SK-N-MC (cell line): ENCODE data around the gene NTRK1.

Experiments
- DNase-seq: peaks from one replicate; pipeline ENCODE4 v3.0.0-alpha.2; 2011; ENCODE audit warnings: low read depth, low spot score
- H3K27ac ChIP-seq: fragments of 200-600 bp; sonication (generic); 2 replicates; pipeline ENCODE4 v1.5.1; 2016; ENCODE audit warnings: mixed run types
- H3K36me3 ChIP-seq: fragments of 200-600 bp; sonication (generic); 2 replicates; pipeline ENCODE4 v1.6.1; 2017; ENCODE audit warnings: antibody characterized with exemption, low read length, mixed read lengths; ENCODE audit not compliant: insufficient read depth
- H3K4me3 ChIP-seq: fragments of 200-600 bp; sonication (generic); 2 replicates; pipeline ENCODE4 v1.5.1; 2016
- H3K9ac ChIP-seq: fragments of 200-600 bp; sonication (generic); 2 replicates; pipeline ENCODE4 v1.8.0; 2017; ENCODE audit warnings: mixed run types, mixed read lengths; ENCODE audit not compliant: insufficient read length
- H3K9me3 ChIP-seq: fragments of 200-600 bp; sonication (generic); 2 replicates; pipeline ENCODE4 v1.6.1; 2017; ENCODE audit warnings: low read depth, mild to moderate bottlenecking, antibody characterized with exemption, low read length, moderate library complexity, mixed read lengths
- EZH2 ChIP-seq: fragments of 200-600 bp; sonication (generic); IDR thresholded peaks from one replicate; pipeline ENCODE4 v1.6.1; 2017; ENCODE audit warnings: antibody characterized with exemption
- FOXP2 ChIP-seq: optimal IDR thresholded peaks from 2 replicates; pipeline ENCODE3; 2011; ENCODE audit warnings: mild to moderate bottlenecking, moderate library complexity; ENCODE audit not compliant: insufficient read depth; ENCODE audit errors: extremely low read length, control extremely low read depth
- POLR2AphosphoS5 ChIP-seq: IDR thresholded peaks from 2 replicates; pipeline ENCODE4 v1.6.1; 2012; ENCODE audit warnings: mild to moderate bottlenecking, low read depth, low read length, borderline replicate concordance

The NTRK1 gene

DNA sequence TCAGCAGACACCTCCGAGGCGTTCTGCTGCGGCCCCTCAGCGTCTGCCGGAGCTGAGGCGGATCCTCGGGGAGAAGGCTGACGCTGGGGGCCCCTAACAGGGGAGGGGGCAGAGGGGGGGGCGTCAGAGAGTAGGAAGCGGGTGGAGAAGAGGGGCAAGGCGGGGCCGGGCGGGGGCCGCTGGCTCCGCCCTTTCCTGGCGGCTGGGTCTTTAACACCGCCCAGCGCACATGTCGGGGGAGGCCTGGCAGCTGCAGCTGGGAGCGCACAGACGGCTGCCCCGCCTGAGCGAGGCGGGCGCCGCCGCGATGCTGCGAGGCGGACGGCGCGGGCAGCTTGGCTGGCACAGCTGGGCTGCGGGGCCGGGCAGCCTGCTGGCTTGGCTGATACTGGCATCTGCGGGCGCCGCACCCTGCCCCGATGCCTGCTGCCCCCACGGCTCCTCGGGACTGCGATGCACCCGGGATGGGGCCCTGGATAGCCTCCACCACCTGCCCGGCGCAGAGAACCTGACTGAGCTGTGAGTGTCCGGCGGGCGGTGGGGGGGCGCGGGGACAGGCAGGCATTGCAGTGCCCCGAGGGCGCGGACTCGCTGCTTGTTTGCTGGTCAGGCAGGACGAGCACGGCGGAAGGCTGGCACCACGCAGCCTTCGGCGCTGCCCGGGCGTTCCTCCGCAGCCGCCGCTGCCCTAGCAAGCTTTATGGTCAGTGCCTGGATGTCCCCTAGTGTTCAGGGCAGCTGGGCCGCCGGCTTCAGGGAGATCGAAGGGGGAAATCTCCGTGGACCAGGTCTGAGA is at the start of gene NTRK1:
TSS of gene NTRK1 (plus strand) at position 238 of the 796 bp plus-strand sequence. CDS start at position 308, 70 bp downstream.
- TF ChIP-seq EZH2 (no peak), FOXP2 (no peak), POLR2AphosphoS5 (no peak)
- H3K9me3 ChIP-seq = no peaks in the 10 kb centered on the region
- no peak within 1 kb of the TSS for H3K9ac ChIP-seq
- no peaks in the 10 kb centered on the region for H3K36me3 ChIP-seq
- peak within 1 kb of the TSS; percentile 88 for H3K4me3 ChIP-seq
- no peak within 1 kb of the TSS for H3K27ac ChIP-seq
- no peak for DNase-seq

DNA sequence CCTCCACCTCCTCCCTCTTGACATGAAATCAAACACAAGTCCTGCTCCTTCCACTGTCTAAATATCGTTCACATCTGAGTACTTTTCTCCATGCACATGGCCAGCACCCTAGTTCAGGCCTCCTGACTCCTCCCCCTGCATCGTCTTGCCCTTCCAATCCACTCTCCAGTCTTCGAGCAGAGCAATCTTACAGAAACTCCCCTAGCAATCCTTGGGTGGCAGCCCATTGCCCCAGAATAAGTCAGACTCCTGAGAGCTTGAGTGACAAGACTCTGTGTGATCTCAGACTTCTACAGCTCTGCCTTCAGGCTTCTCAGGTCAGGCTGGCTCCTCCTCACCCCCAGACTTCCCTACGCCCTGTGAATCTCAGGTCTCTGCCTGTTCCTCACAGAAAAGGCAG is 49.5 kb upstream of the NTRK1 start:
- TF ChIP-seq FOXP2 (no peak), EZH2 (no peak), POLR2AphosphoS5 (no peak)
- no peak overlapping the region for H3K4me3 ChIP-seq
- no peaks in the 10 kb centered on the region for H3K9me3 ChIP-seq
- no peak overlapping the region for H3K27ac ChIP-seq
- no peak for DNase-seq
- H3K36me3 ChIP-seq = no peaks in the 10 kb centered on the region
- H3K9ac ChIP-seq = no peak overlapping the region

DNA sequence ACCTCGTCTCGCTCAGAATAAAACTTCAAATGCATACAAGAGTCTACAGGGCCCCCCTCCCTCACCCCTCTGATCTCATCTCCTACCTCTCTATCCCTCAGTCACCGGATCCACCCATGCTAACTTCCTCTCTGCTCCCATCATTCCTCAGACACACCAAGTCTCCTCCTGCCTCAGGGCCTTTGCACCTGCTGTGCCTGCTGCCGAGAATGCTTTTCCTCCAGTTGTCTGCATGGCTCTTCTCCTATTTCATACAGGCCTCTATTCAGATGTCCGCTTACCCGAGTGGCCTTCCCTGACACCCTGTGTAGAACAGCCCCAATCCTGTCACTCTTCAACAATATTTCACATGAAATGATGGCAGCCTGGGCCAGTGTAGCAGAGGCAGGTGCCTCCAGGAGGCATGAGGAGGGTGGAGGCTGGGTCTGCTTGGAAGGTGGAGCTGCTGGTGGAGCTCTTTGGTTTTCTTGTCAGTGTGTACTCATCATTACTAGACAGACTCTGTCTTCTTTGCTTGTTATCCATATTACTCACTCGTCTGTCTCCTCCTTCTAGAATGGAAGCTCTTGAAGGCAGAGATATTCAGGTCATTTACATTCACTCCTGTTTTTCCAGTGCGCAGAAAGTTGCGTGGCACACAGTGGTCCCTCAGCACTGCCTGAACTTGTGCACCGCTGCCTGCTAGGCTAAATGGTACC is 48.2 kb upstream of the NTRK1 start:
- no peak for TF ChIP-seq POLR2AphosphoS5
- TF ChIP-seq EZH2 = no peak
- no peak for TF ChIP-seq FOXP2
- no peak for DNase-seq

DNA sequence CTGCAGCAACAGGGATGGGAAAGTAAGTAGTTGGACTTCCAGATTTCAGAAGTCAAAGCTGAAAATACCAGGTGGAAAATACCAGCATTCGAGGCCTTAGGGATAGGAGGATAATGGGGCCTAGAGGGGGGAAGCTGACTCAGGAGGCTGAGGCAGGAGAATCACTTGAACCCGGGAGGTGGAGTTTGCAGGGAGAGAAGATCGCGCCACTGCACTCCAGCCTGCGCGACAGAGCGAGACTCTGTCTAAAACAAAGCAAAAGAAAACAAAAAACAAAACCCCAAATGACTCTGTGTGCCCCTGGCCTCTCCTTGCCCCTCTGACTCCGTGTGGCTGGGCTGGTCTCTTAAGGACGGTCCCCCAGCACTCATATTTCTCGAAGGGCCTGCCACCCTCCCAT is 47.4 kb upstream of the NTRK1 start:
- Histone ChIP-seq H3K9ac (no peak overlapping the region), H3K9me3 (no peaks in the 10 kb centered on the region), H3K27ac (no peak overlapping the region), H3K4me3 (peak overlapping the region; percentile 23), H3K36me3 (no peaks in the 10 kb centered on the region)
- no peak for DNase-seq
- TF ChIP-seq EZH2 (no peak), POLR2AphosphoS5 (no peak), FOXP2 (no peak)

More for the DNA sequence above, 48.2 kb upstream of the NTRK1 start:
- Histone ChIP-seq H3K27ac (no peak overlapping the region), H3K36me3 (no peaks in the 10 kb centered on the region), H3K9ac (no peak overlapping the region), H3K4me3 (no peak overlapping the region), H3K9me3 (no peaks in the 10 kb centered on the region)

DNA sequence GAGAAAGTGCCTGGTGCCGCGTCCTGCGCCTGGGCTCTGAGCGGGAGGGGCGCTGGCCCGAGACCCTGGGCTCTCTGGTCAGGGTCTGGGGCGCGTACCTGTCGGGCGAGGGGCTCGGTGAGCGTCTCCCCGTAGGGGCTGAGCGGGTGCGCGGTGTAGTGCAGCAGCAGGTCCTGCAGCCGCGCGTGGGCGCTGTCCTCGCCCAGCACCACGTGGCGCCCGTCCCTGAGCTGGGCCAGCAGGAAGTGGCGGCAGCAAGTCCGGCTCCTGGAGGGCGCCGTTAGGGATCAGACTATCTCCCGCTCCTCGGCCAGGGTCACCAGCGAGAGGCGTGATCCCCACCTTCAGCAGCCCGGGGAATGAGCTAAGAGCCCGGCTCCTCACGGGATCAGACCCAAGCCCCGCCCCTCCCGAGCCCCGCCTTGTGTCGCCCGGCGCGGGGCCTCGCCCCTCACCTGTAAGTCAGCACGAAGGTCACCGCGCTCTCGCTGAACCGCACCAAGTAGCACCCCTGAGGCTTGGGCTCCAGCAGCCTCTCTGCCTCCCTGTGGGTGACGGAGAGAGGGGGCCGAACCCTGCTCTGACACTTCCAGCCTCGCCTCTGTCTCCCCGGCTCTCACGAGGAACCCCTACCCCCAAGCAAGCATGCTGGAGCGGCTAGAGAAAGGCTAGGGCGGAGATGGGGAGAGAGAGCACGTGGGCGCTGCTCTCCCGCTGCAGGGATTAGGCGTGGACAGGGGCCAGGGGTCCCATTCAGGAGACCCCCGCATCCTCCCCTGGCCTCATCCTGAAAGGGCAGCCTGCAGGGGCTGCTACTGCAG is 46.7 kb upstream of the NTRK1 start:
- Histone ChIP-seq H3K36me3 (no peaks in the 10 kb centered on the region), H3K4me3 (peak overlapping the region; percentile 23), H3K9ac (no peak overlapping the region), H3K9me3 (no peaks in the 10 kb centered on the region), H3K27ac (no peak overlapping the region)
- no peak for DNase-seq
- TF ChIP-seq POLR2AphosphoS5 (peak; percentile 17; the same call in 1 of the 2 replicates), FOXP2 (no peak), EZH2 (no peak)

GRCh38 chr1:156814571-156815260 is 45.9 kb upstream of the NTRK1 start:
- DNase-seq = no peak
- Histone ChIP-seq H3K9me3 (no peaks in the 10 kb centered on the region), H3K9ac (no peak overlapping the region), H3K27ac (no peak overlapping the region), H3K4me3 (no peak overlapping the region), H3K36me3 (no peaks in the 10 kb centered on the region)
- TF ChIP-seq EZH2 (no peak), FOXP2 (no peak), POLR2AphosphoS5 (no peak)

GRCh38 chr1:156815307-156815826 is 45.3 kb upstream of the NTRK1 start:
- no peak for TF ChIP-seq FOXP2
- no peak for TF ChIP-seq EZH2
- no peak for TF ChIP-seq POLR2AphosphoS5
- DNase-seq = no peak
- Histone ChIP-seq H3K9ac (no peak overlapping the region), H3K9me3 (no peaks in the 10 kb centered on the region), H3K27ac (no peak overlapping the region), H3K36me3 (no peaks in the 10 kb centered on the region), H3K4me3 (no peak overlapping the region)
